Superior temporal gyrus (tissue), 1 donor: ENCODE results near the gene CLCN3.
"Not testable (repeated sequence)": the region's sequence is repeated elsewhere in the genome, so short reads cannot be mapped to it uniquely, and the experiment has no call there.

ENCODE experiments used
- DNase-seq: peaks from one replicate; pipeline ENCODE4 v3.0.0-alpha.2; 2016; ENCODE audit errors: extremely low spot score

CLCN3 gene

DNA sequence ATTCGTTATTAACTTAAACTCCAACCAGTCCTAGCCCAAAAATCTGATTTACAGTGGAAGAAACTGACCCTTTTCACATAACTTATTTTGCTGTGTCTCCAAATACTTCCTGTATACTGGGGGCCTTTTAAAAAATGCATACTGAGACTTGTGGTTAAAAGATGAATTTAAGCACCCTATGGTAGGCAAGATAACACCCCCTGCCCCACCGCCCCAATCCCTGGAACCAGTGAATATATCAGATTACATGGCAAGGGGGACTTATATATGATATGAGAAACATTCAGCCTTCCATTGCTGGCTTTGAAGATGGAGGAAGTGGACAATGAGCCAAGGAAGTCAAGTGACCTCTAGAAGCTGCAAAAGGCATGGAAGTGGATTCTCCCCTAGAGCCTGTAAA lies 3.1 kb upstream of the CLCN3 start:
- DNase-seq, result no peak

- DNase-seq, result no peak
These were observed 2.1 kb upstream of the CLCN3 start for GRCh38 chr4:169618286-169618685.

DNA sequence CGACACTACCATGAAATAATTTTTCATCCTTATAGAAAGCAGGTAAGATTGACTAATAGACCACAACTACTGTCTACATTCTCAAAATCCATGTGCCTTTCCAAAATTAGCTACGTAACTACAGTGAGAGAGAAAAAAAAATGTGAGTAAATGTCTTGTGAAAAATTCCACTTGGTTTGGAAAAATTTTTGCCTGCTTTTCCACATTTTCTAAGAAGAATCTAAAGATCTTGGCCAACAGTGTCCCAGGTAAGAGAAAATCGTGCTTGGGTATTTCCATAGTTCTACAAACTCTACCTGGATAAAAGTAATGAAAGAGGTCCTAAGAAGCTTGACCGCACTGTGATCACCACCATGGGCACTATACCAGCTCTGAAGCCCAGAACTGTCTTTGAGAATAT lies 1.4 kb upstream of the CLCN3 start:
- no peak for DNase-seq

DNA sequence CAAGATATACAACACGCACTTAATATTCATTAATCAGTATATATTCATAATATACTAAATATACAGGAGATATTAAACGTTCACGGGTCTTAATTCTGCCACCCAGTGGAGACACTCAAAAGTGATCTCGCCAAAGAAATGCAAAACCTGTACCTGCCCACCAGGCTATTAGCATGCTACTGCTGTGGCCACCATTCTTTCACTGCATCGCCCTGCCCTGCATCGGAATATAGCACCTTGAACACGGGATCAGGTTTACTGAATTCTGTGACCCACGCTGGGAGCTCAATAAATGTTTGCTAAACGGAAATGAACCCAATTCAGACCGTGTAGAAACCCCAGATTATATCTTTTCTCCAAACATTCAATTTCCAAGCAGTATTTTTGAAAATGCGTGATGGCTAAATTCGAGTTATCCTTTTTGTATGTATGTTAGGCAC lies 840 bp upstream of the CLCN3 start:
- peak; percentile 77 for DNase-seq

DNA sequence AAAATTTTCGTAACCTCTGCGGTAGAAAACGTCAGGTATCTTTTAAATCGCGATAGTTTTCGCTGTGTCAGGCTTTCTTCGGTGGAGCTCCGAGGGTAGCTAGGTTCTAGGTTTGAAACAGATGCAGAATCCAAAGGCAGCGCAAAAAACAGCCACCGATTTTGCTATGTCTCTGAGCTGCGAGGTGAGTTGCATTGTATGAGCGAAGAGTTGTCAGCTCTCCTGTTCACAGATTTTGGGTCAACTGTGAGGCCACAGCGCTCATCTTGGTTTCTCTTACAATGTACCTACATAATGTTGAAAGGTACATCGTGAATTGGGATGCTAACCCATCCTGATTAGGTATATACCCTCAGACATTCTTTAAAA lies 486 bp downstream of the CLCN3 start:
- DNase-seq, result no peak

DNA sequence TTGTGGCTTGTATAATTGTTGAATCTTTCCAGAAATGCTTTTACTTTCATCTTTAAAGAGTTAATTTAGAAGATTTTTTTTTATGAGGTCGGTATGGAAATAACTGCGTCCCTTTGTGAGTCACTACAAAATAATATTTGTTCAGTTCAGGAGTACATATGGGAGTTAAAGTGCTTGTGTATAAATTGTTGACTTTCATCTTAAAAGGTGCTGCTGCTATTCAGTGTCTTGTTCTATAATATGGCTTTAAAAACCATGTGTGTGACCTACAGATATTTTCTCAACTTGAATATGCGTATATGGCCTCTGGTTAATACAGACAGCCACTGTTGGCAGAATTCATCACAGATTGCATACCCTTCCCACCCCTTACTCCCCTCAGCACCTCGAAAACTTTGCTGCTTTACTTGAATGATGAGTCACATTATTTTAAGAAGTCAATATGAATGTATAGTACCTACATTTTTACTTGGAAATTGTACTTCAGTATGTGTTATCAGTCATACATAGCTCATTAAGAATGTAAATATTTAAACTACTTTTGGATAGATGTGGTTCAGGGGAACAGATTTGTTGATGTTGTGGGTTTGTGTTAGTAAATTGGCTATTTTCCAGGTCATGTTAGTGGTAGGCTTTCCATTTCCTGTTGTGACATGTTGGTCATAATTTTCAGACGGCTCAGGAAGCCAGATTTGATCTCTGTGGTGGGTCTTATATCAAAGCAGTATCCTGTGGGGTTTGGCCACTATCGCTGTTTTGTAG lies 1.5 kb downstream of the CLCN3 start:
- no peak for DNase-seq

DNA sequence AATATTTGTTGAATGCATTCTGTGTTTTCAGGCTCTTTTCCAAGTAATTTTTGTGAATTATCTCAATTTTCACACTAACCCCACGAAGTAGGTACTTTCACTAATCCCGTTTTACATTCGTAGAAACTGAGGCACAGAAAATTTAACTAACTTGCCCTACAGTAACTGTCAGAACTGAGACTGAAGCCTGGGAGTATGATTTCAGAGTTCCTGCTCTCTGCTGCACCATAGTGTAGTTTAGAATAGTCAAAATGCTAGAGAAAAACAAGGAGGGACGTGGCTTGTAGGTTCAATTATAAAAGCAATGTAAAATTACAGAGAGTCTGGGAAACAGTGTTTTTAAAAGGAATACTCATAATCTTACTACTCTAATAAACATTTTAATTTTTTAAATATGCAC lies 2.2 kb downstream of the CLCN3 start:
- DNase-seq, result no peak

DNA sequence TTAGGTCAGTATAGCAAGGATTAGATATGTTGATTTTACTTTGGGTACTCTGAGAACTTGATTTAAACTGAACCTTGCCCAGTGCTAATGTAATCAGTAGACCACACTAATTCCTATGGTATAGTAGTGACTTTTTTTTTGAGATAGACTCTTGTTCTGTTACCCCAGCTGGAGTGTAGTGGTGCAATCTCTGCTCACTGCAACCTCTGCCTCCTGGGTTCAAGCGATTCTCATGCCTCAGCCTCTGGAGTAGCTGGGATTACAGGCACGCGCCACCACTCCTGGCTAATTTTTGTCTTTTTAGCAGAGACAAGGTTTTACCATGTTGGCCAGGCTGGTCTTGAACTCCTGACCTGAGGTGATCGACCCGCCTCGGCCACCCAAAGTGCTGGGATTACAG lies 3.6 kb downstream of the CLCN3 start:
- DNase-seq, result not testable (repeated sequence)

- no peak for DNase-seq
These were observed 5.5 kb downstream of the CLCN3 start for GRCh38 chr4:169625886-169626285.

GRCh38 chr4:169626331-169627282 lies 6.2 kb downstream of the CLCN3 start:
- no peak for DNase-seq

- DNase-seq, result no peak
These were observed 6.9 kb downstream of the CLCN3 start for GRCh38 chr4:169627307-169627706.

DNA sequence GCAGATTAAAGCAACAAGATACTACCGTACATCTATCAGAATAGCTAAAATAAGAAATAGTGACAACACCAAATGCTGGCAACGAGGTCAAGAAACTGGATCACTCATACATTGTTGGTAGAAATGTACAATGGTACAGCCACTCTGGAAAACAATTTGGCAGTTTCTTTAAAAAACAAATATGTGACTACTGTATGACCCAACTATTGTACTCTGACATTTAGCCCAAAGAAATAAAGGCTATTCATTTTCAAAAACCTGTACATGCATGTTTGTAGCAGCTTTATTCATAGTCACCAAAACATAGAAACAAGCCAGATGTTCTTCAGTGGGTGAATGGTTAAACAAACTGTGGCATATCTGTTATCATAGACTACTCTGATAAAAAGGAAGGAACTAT lies 8.2 kb downstream of the CLCN3 start:
- no peak for DNase-seq

GRCh38 chr4:169630069-169630468 lies 9.7 kb downstream of the CLCN3 start:
- DNase-seq, result no peak

DNA sequence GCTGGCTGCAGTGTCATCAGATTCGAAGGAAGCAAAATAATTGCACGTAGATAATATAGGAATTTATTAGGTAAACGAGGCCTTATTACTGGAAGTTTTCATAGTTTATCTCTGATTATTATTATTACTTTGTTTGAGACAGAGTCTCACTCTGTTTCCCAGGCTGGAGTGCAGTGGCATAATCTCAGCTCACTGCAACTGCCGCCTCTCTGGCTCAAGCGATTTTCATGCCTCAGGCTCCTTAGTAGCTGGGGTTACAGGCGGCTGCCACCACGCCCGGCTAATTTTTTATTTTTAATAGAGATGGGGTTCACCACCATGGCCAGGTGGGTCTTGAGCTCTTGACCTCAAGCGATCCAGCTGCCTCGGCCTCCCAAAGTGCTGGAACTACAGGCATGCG lies 12.5 kb downstream of the CLCN3 start:
- no peak for DNase-seq

DNA sequence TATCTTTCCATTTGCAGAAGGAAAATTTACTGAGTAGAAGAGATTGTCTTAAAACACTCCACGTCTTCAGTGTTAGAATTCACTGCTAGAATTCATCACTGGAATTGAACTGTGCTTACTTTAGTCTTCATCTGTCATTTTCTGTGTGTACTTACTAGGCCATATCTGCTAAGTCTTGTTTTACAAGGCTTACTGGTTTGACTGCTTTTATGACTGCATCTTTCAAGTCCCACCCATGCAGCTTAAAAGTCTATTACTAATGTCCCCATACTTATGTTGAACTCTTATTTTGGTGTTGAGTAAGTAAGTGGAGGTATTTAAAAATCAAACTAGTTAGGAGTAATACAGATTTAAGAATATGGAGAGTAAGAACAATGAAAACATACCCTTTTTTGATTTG lies 14.6 kb downstream of the CLCN3 start:
- no peak for DNase-seq

GRCh38 chr4:169640261-169640870 lies 20.0 kb downstream of the CLCN3 start:
- no peak for DNase-seq

DNA sequence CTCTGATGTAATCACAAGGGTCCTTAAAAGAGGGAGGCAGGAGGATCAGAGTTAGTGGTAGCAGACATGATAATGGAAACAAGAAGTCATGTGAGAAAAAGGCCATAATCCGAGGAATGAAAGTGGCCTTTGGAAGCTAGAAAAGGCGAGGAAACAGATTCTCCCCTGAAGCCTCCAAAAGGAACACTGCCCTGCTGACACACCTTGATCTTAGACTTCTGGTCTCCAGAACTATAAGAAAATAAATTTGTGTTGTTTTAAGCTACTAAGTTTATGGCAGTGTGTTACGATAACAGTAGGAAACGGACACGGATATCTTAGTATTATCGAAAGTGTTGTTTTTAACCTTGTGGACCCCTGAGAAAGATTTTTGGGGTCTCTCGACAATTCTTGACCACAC lies 24.4 kb downstream of the CLCN3 start:
- DNase-seq, result no peak

DNA sequence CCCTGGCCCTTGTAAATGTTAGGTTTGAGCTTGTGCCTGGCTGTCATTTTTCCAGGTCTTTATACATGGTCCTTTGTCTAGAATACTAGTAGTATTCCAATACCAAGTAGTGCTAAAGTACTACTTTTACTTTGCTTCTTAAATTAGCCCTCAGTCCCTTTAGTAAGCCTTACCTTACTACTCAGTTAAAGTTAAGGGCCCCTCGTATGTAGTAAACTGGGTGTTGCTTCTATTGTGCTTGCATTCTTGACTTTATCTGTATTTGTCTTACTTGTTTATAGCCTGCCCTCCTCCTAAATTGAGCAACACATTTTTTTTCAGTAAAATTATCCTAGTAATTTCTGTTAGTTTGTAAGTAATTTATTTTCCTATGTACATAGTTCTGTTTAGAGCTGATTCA lies 25.2 kb downstream of the CLCN3 start:
- DNase-seq, result no peak

GRCh38 chr4:169649545-169650226 lies 29.3 kb downstream of the CLCN3 start:
- no peak for DNase-seq

DNA sequence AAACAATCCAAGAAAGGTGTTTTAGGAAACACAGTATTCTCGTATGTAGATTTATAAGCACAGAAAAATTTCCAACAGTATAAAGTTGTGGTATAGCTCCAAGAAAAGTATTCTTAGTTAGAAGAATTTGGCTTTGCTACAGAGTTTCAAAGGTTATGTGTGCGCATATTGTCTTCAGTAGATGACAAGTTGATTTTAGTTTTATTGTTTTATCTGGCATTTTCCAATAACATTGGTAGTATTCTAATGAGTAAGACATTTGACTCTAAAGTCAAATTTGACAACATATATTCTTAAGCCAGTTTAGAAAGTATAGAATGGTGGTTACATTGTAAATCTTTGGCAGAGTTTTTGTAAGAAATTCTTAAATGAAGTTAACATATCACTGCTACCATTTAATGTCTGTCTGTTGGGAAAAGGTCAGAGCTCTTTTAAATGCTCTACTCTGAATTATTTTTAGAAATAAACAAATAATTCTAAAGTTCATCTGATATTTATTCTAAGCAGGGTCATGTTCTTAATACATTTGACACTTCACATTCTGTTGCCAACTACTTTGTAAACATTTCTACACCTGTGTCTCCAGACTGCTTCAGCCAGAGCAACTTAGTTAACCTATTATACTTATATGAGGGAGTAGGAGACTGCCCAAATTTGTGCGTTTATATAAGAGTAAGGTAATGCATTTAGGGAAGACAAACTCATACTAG lies 30.0 kb downstream of the CLCN3 start:
- no peak for DNase-seq

- DNase-seq, result no peak
These were observed 32.2 kb downstream of the CLCN3 start for GRCh38 chr4:169652535-169652934.
